CD4-positive, alpha-beta T cell (primary cell): Measurements from ENCODE around the gene PDLIM1. TPM values are rescaled to one million over a fixed set of nuclear protein-coding genes. Genes with fewer than 3 reads are reported as not detected.

Source experiments
- ATAC-seq: fragments of 200-7000 bp; cut with Tn5 transposase; one replicate; pipeline ENCODE4 v1.10.0; 2022; ENCODE audit warnings: mild to moderate bottlenecking; ENCODE audit not compliant: poor library complexity
- CTCF ChIA-PET: fragments of 350-600 bp; sonication (Branson Sonifier 250); formaldehyde crosslinking; loops from one replicate; lab custom pipeline; 2021; ENCODE audit warnings: antibody characterized with exemption, inconsistent platforms; lab: Charles Lee
- POLR2A ChIA-PET: fragments of 350-600 bp; sonication (Branson Sonifier 250); formaldehyde crosslinking; loops from one replicate; lab custom pipeline; 2021; ENCODE audit warnings: antibody characterized with exemption, inconsistent platforms; lab: Charles Lee
- DNase-seq, 14 experiments: peaks; one replicate each; pipeline ENCODE4 v3.0.0-alpha.2; 2013 to 2020; ENCODE audit warnings: mixed read lengths in 2 of 14
- H3K27ac ChIP-seq, 2 donors: one replicate each; pipeline versions ENCODE4 v1.5.1 to v1.7.0; 2013; ENCODE audit warnings: low read length in 2 of 2, low read depth in 1 of 2, mild to moderate bottlenecking in 1 of 2
- H3K27me3 ChIP-seq, 2 experiments: 1 replicate in 1 of 2; 2 replicates in 1 of 2; pipeline versions ENCODE4 v1.6.1 to v1.7.0; 2013; ENCODE audit warnings: low read length in 2 of 2, control low read depth in 1 of 2, mild to moderate bottlenecking in 1 of 2, moderate library complexity in 1 of 2; ENCODE audit not compliant: insufficient read depth in 2 of 2, control insufficient read depth in 1 of 2
- H3K36me3 ChIP-seq: one replicate; pipeline ENCODE4 v1.6.1; 2013; ENCODE audit warnings: low read length, control low read depth; ENCODE audit not compliant: insufficient read depth
- H3K4me1 ChIP-seq: one replicate; pipeline ENCODE4 v1.6.1; 2013; ENCODE audit warnings: low read length, control low read depth; ENCODE audit not compliant: insufficient read depth
- H3K4me3 ChIP-seq: one replicate; pipeline ENCODE4 v1.5.1; 2013; ENCODE audit warnings: mild to moderate bottlenecking, low read length, moderate library complexity
- H3K9me3 ChIP-seq, 2 experiments: 1 replicate in 1 of 2; 2 replicates in 1 of 2; pipeline versions ENCODE4 v1.6.1 to v1.7.0; 2013; ENCODE audit warnings: low read length in 2 of 2, mild to moderate bottlenecking in 2 of 2, control low read depth in 1 of 2, moderate library complexity in 1 of 2; ENCODE audit not compliant: control insufficient read depth in 1 of 2, insufficient read depth in 1 of 2
- H3K27ac Mint-ChIP-seq: one replicate; pipeline ENCODE4 v1.8.0; 2020; ENCODE audit warnings: mixed read lengths
- H3K27me3 Mint-ChIP-seq: one replicate; pipeline ENCODE4 v1.8.0; 2021; ENCODE audit warnings: mixed read lengths
- H3K36me3 Mint-ChIP-seq: one replicate; pipeline ENCODE4 v1.8.0; 2021; ENCODE audit warnings: low read depth, mixed read lengths
- H3K4me1 Mint-ChIP-seq: one replicate; pipeline ENCODE4 v1.8.0; 2021; ENCODE audit warnings: low read depth, mixed read lengths
- H3K4me3 Mint-ChIP-seq: one replicate; pipeline ENCODE4 v1.8.0; 2020; ENCODE audit warnings: mild to moderate bottlenecking, mixed read lengths
- H3K9me3 Mint-ChIP-seq: one replicate; pipeline ENCODE4 v1.8.0; 2020; ENCODE audit warnings: mixed read lengths
- CTCF ChIP-seq: fragments of 200-600 bp; IDR thresholded peaks from one replicate; pipeline ENCODE4 v1.8.0; 2022; ENCODE audit warnings: antibody characterized with exemption, mild to moderate bottlenecking
- intact Hi-C, 2 experiments: fragments of 100-400 bp; cut with DNase I in 1 of 2; cut with micrococcal nuclease in 1 of 2; formaldehyde crosslinking; loops; one replicate each; pipeline versions ENCODE4 v1.15.1 to v1.9.0; 2023 to 2025; cut with DNase I, micrococcal nuclease
- total RNA-seq, 174 experiments: library from RNA in 2 of 174; stranded (reverse) in 2 of 174; gene quantifications; one replicate each; pipeline ENCODE4 v1.2.3 and lab custom pipeline; 2021 to 2026

PDLIM1 gene
- total RNA-seq, 2 experiments from 2014 or later: 0.41 to 0.75 TPM

GRCh38 chr10:95319239-95319638 is 28.4 kb upstream of the PDLIM1 start:
- intact Hi-C loops: no loop called here
- ChIA-PET POLR2A (no interaction called here), CTCF (no interaction called here)
- Mint-ChIP-seq H3K27ac (no peak overlapping the region), H3K4me3 (no peak overlapping the region), H3K36me3 (no peaks in the 10 kb centered on the region), H3K27me3 (no peaks in the 10 kb centered on the region), H3K9me3 (no peaks in the 10 kb centered on the region), H3K4me1 (no peaks in the 10 kb centered on the region)
- no peak overlapping the region for H3K27ac ChIP-seq
- H3K9me3 ChIP-seq: no peaks in the 10 kb centered on the region
- DNase-seq (no peak), ATAC-seq (no peak)
- no peaks in the 10 kb centered on the region for H3K4me1 ChIP-seq
- TF ChIP-seq CTCF: no peak
- H3K36me3 ChIP-seq: no peaks in the 10 kb centered on the region
- no peak overlapping the region for H3K4me3 ChIP-seq
- H3K27me3 ChIP-seq: no peaks in the 10 kb centered on the region

- ATAC-seq (no peak), DNase-seq (no peak)
- CTCF ChIA-PET: no interaction called here
- Mint-ChIP-seq H3K4me1 (no peaks in the 10 kb centered on the region), H3K4me3 (no peak overlapping the region), H3K36me3 (no peaks in the 10 kb centered on the region), H3K9me3 (no peaks in the 10 kb centered on the region), H3K27ac (no peak overlapping the region), H3K27me3 (no peaks in the 10 kb centered on the region)
- H3K4me1 ChIP-seq: no peaks in the 10 kb centered on the region
- H3K4me3 ChIP-seq: no peak overlapping the region
- no peaks in the 10 kb centered on the region for H3K9me3 ChIP-seq
- no peak overlapping the region for H3K27ac ChIP-seq
- H3K36me3 ChIP-seq: no peaks in the 10 kb centered on the region
- POLR2A ChIA-PET: no interaction called here
- H3K27me3 ChIP-seq: no peaks in the 10 kb centered on the region
- intact Hi-C loops: no loop called here
- TF ChIP-seq CTCF: no peak
These were observed 24.7 kb upstream of the PDLIM1 start for GRCh38 chr10:95315509-95315908.

GRCh38 chr10:95314192-95314918 is 23.6 kb upstream of the PDLIM1 start:
- Histone ChIP-seq H3K27me3 (no peaks in the 10 kb centered on the region), H3K4me1 (no peaks in the 10 kb centered on the region), H3K27ac (no peak overlapping the region), H3K4me3 (no peak overlapping the region), H3K9me3 (no peaks in the 10 kb centered on the region), H3K36me3 (no peaks in the 10 kb centered on the region)
- no peak for TF ChIP-seq CTCF
- Mint-ChIP-seq H3K4me3 (no peak overlapping the region), H3K36me3 (no peaks in the 10 kb centered on the region), H3K27ac (no peak overlapping the region), H3K27me3 (no peaks in the 10 kb centered on the region), H3K9me3 (no peaks in the 10 kb centered on the region), H3K4me1 (no peaks in the 10 kb centered on the region)
- DNase-seq (no peak), ATAC-seq (no peak)
- POLR2A ChIA-PET: interaction anchor here (0.6 kb wide), 1 partner anchor 51 kb away, joined by 3 read pairs; no protein-coding TSS in a partner anchor
- CTCF ChIA-PET: no interaction called here
- intact Hi-C loops: no loop called here
